Panc1 (cell line): Measurements from ENCODE around the gene TTLL11. TPM values are rescaled to one million over a fixed set of nuclear protein-coding genes. Genes with fewer than 3 reads are reported as not detected.

Experiments used
- ATAC-seq: fragments of 200-7000 bp; cut with Tn5 transposase; 2 replicates; pipeline ENCODE4 v1.9.1; 2020; ENCODE audit warnings: mild to moderate bottlenecking, moderate library complexity
- BruUV-seq: library from RNA; stranded (reverse); fragments of 400-500 nt; replicated peaks from 2 replicates; lab custom pipeline; 2021; lab: Mats Ljungman, UMichigan
- CTCF ChIA-PET: fragments of 300-600 bp; sonication (Branson Sonifier 250); formaldehyde crosslinking; loops from one replicate; lab custom pipeline; 2022; ENCODE audit warnings: antibody characterized with exemption; lab: Charles Lee
- POLR2A ChIA-PET: fragments of 300-600 bp; sonication (Branson Sonifier 250); formaldehyde crosslinking; loops from one replicate; lab custom pipeline; 2022; ENCODE audit warnings: antibody characterized with exemption; lab: Charles Lee
- DNase-seq: peaks from one replicate; pipeline ENCODE4 v3.0.0-alpha.2; 2010; ENCODE audit warnings: low read depth, low spot score
- H3K27ac ChIP-seq: 2 replicates; pipeline ENCODE4 v1.5.1; 2011; ENCODE audit warnings: mild to moderate bottlenecking, low read length, inconsistent platforms
- H3K27me3 ChIP-seq: fragments of 200-500 bp; sonication (Bioruptor generic); 2 replicates; pipeline ENCODE4 v1.6.0; 2014; ENCODE audit warnings: low read length, inconsistent platforms; ENCODE audit not compliant: control insufficient read depth, insufficient read depth
- H3K36me3 ChIP-seq: fragments of 200-500 bp; sonication (Bioruptor generic); 2 replicates; pipeline ENCODE4 v1.5.1; 2014; ENCODE audit warnings: inconsistent platforms, mild to moderate bottlenecking, low read length, moderate library complexity; ENCODE audit not compliant: control insufficient read depth, insufficient read depth
- H3K4me1 ChIP-seq: 2 replicates; pipeline ENCODE4 v1.5.1; 2011; ENCODE audit warnings: inconsistent platforms, mild to moderate bottlenecking, low read length, moderate library complexity; ENCODE audit not compliant: control insufficient read depth, insufficient read depth
- H3K4me3 ChIP-seq, 2 experiments: 2 replicates each; pipeline ENCODE4 v1.5.1; 2011 to 2012; ENCODE audit warnings: low read depth in 2 of 2, low read length in 2 of 2, mild to moderate bottlenecking in 2 of 2, inconsistent platforms in 1 of 2, moderate library complexity in 1 of 2
- H3K9me3 ChIP-seq: fragments of 200-500 bp; sonication (Bioruptor generic); 2 replicates; pipeline ENCODE4 v1.5.1; 2014; ENCODE audit warnings: low read depth, mild to moderate bottlenecking, inconsistent platforms, low read length, moderate library complexity; ENCODE audit not compliant: control insufficient read depth, insufficient read depth
- POLR2AphosphoS5 ChIP-seq: IDR thresholded peaks from 2 replicates; pipeline ENCODE4 v1.6.1; 2012; ENCODE audit warnings: mild to moderate bottlenecking, low read depth, low read length, moderate library complexity
- SIN3A ChIP-seq: IDR thresholded peaks from 2 replicates; pipeline ENCODE4 v1.6.1; 2012; ENCODE audit warnings: low read depth, mild to moderate bottlenecking, low read length, moderate library complexity, borderline replicate concordance; ENCODE audit not compliant: insufficient read depth
- TCF7L2 ChIP-seq: IDR thresholded peaks from 2 replicates; pipeline ENCODE4 v1.6.1; 2011; ENCODE audit warnings: mild to moderate bottlenecking, low read depth, low read length, inconsistent platforms
- in situ Hi-C: cut with HindIII; loops from 2 replicates; pipeline ENCODE4 v1.10.0; 2016; ENCODE audit warnings: low sequenced_read_pairs, low pct_unique_long_range_greater_than_20kb
- intact Hi-C: fragments of 100-400 bp; cut with micrococcal nuclease; formaldehyde crosslinking; loops from one replicate; pipeline ENCODE4 v1.10.0; 2022; ENCODE audit not compliant: unreplicated experiment
- total RNA-seq: library from RNA; stranded (reverse); gene quantifications from one replicate; pipeline ENCODE4 v1.2.1, GENCODE V29; 2021; ENCODE audit not compliant: unreplicated experiment
- TF ChIP-seq, protein P1 (sequence below), 2 experiments: IDR thresholded peaks; 2 replicates each; pipeline ENCODE4 v1.6.1; 2011 to 2012; ENCODE audit warnings: low read depth in 2 of 2, control low read depth in 1 of 2, low read length in 1 of 2, mild to moderate bottlenecking in 1 of 2, moderate library complexity in 1 of 2; ENCODE audit not compliant: insufficient read depth in 1 of 2
- TF ChIP-seq, protein P2 (sequence below): fragments of 450-650 bp; IDR thresholded peaks from 2 replicates; pipeline ENCODE4 v1.5.1; 2017; ENCODE audit warnings: mild to moderate bottlenecking

Gene TTLL11
- total RNA-seq, 1 experiment from 2014 or later = 1.1 TPM

DNA sequence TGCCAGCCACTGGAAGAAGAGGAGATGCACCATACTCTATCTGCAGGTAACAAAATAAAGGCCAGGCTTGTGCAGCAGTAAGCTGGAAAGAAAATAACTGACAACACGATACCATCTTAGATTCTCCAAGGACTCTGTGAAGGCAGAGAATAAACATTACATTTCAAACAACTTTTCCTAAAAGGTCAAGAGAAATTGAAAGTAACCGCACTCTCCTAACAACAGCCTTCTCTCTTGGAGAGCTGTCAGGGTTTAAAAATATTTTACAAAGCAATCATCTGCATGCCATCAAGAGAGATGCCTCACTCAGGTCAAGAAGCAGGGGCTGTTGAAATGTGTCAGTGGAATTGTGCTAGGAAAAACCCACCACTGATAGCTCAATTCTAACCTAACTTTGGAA, 13.5 kb upstream of the TTLL11 start:
- DNase-seq (no peak), ATAC-seq (no peak)
- no peak for TF ChIP-seq POLR2AphosphoS5
- TF ChIP-seq, protein P1, sequence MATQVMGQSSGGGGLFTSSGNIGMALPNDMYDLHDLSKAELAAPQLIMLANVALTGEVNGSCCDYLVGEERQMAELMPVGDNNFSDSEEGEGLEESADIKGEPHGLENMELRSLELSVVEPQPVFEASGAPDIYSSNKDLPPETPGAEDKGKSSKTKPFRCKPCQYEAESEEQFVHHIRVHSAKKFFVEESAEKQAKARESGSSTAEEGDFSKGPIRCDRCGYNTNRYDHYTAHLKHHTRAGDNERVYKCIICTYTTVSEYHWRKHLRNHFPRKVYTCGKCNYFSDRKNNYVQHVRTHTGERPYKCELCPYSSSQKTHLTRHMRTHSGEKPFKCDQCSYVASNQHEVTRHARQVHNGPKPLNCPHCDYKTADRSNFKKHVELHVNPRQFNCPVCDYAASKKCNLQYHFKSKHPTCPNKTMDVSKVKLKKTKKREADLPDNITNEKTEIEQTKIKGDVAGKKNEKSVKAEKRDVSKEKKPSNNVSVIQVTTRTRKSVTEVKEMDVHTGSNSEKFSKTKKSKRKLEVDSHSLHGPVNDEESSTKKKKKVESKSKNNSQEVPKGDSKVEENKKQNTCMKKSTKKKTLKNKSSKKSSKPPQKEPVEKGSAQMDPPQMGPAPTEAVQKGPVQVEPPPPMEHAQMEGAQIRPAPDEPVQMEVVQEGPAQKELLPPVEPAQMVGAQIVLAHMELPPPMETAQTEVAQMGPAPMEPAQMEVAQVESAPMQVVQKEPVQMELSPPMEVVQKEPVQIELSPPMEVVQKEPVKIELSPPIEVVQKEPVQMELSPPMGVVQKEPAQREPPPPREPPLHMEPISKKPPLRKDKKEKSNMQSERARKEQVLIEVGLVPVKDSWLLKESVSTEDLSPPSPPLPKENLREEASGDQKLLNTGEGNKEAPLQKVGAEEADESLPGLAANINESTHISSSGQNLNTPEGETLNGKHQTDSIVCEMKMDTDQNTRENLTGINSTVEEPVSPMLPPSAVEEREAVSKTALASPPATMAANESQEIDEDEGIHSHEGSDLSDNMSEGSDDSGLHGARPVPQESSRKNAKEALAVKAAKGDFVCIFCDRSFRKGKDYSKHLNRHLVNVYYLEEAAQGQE (IDR thresholded peaks at IDR 0.05; ENCODE audit: insufficient read depth in 1 of 2, low read depth in 2 of 2, low read length in 1 of 2) = no peak
- no peak for TF ChIP-seq TCF7L2
- TF ChIP-seq, protein P2, sequence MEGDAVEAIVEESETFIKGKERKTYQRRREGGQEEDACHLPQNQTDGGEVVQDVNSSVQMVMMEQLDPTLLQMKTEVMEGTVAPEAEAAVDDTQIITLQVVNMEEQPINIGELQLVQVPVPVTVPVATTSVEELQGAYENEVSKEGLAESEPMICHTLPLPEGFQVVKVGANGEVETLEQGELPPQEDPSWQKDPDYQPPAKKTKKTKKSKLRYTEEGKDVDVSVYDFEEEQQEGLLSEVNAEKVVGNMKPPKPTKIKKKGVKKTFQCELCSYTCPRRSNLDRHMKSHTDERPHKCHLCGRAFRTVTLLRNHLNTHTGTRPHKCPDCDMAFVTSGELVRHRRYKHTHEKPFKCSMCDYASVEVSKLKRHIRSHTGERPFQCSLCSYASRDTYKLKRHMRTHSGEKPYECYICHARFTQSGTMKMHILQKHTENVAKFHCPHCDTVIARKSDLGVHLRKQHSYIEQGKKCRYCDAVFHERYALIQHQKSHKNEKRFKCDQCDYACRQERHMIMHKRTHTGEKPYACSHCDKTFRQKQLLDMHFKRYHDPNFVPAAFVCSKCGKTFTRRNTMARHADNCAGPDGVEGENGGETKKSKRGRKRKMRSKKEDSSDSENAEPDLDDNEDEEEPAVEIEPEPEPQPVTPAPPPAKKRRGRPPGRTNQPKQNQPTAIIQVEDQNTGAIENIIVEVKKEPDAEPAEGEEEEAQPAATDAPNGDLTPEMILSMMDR = no peak
- no peak for TF ChIP-seq SIN3A
- ChIA-PET POLR2A (no interaction called here), CTCF (no interaction called here)
- no peaks in the 10 kb centered on the region for H3K9me3 ChIP-seq
- H3K27me3 ChIP-seq = no peaks in the 10 kb centered on the region
- no peak overlapping the region for H3K4me3 ChIP-seq
- no peak overlapping the region for H3K27ac ChIP-seq
- no peaks in the 10 kb centered on the region for H3K4me1 ChIP-seq
- in situ Hi-C loops = no loop called here
- intact Hi-C loops = no loop called here
- BruUV-seq = no TSS peak
- no peaks in the 10 kb centered on the region for H3K36me3 ChIP-seq

DNA sequence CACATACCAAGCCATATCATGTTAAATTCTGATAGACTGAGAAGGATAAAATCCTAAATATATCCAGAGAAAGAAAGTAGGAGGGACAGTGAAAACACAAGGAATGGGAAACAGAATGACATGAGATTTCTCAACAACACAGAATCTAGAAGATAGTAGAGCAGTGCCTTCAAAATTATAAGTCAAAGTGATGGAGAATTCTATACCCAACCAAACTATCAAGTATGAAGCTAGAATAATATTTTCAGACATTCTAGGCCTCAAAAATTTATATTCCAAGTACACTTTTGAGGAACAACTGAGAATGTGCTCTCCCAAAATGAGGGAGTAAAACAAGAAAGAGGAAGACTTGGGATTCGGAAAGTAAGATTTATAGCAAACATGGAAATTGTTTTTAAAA, 10.9 kb upstream of the TTLL11 start:
- H3K27ac ChIP-seq = no peak overlapping the region
- no peak for DNase-seq
- ATAC-seq = no peak
- intact Hi-C loops = no loop called here
- no peak overlapping the region for H3K4me3 ChIP-seq
- H3K27me3 ChIP-seq = no peaks in the 10 kb centered on the region
- H3K36me3 ChIP-seq = no peaks in the 10 kb centered on the region
- BruUV-seq = no TSS peak
- H3K9me3 ChIP-seq = no peaks in the 10 kb centered on the region
- ChIA-PET POLR2A (no interaction called here), CTCF (no interaction called here)
- no peak for TF ChIP-seq TCF7L2
- TF ChIP-seq, protein P2 = no peak
- TF ChIP-seq SIN3A = no peak
- TF ChIP-seq, protein P1 (IDR thresholded peaks at IDR 0.05; ENCODE audit: insufficient read depth in 1 of 2, low read depth in 2 of 2, low read length in 1 of 2) = no peak
- TF ChIP-seq POLR2AphosphoS5 = no peak
- in situ Hi-C loops = no loop called here
- no peaks in the 10 kb centered on the region for H3K4me1 ChIP-seq
